ENCODE results near the gene SLX4IP.

GRCh38 chr20:10647909-10648308, 212.8 kb downstream of the SLX4IP start:
- TF ChIP-seq, protein P1, sequence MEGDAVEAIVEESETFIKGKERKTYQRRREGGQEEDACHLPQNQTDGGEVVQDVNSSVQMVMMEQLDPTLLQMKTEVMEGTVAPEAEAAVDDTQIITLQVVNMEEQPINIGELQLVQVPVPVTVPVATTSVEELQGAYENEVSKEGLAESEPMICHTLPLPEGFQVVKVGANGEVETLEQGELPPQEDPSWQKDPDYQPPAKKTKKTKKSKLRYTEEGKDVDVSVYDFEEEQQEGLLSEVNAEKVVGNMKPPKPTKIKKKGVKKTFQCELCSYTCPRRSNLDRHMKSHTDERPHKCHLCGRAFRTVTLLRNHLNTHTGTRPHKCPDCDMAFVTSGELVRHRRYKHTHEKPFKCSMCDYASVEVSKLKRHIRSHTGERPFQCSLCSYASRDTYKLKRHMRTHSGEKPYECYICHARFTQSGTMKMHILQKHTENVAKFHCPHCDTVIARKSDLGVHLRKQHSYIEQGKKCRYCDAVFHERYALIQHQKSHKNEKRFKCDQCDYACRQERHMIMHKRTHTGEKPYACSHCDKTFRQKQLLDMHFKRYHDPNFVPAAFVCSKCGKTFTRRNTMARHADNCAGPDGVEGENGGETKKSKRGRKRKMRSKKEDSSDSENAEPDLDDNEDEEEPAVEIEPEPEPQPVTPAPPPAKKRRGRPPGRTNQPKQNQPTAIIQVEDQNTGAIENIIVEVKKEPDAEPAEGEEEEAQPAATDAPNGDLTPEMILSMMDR (IDR thresholded peaks at IDR 0.05), result no peak
- no peak for TF ChIP-seq POLR2A (IDR thresholded peaks at IDR 0.05)

All from gastroesophageal sphincter (tissue), 3 donors.